NCI-H524 treated with DMSO at 0.1 percent for 48 hours (cell line): ENCODE measurements around the gene TTC28.

Experiments
- DNase-seq: peaks from one replicate; lab custom pipeline; 2025; lab: John Stamatoyannopoulos, UW

The TTC28 gene

DNA sequence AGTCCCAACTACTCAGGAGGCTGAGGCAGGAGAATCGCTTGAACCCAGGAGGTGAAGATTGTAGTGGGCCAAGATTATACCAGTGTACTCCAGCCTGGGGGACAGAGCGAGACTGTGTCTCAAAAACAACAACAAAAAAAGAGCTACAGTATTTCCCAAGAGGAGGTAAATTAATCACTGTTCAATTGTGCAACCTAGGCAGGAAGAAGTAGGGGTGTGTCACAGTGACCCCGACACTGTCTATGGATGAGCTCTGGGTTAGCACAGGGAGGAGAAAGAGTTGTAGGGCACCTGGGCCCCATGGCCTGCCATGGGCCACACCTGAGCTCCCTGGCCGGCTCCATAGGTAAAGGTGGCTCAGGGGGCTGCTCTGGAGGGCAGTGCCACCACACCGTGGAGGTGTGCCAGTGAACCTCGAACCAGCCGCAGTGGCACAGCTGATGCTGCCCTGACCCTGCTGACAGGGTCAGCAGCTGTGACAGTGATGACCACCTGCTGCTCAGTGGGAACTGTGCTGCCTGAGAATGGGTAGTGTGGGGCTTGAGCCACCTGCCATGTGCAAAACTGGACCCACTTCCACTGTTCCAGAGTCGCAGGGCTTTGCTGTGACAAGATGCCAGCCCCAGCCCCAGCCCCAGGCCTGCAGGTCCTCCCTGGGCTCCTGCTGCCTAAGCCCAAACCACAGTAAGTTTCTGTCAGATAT is 676.6 kb downstream of the TTC28 start:
- DNase-seq, result no peak

DNA sequence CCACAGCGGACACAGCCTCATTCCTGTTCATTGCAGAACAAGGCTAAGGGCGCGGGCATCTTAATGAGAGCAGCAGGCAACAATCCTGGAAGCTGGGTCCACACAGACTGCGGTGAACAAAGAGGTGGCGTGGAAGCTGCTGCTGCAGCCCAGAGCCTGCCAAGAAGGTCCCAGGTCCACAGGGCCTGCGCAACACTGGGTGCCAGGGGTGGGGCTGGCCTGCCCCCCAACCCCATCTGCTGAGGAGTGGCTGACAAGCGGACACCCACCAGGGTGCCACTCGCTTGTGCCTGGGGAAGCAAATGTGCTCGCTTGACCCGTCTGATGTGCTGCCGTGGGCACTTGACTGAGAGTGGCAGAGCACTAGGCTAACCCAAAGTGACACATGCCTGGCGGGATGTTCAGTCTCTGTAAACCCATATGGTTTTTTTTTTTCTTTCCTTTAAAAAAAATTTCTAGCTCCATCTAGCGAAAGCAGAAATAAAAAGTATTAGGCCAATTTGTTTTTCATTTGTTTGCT is 677.4 kb downstream of the TTC28 start:
- DNase-seq, result no peak

DNA sequence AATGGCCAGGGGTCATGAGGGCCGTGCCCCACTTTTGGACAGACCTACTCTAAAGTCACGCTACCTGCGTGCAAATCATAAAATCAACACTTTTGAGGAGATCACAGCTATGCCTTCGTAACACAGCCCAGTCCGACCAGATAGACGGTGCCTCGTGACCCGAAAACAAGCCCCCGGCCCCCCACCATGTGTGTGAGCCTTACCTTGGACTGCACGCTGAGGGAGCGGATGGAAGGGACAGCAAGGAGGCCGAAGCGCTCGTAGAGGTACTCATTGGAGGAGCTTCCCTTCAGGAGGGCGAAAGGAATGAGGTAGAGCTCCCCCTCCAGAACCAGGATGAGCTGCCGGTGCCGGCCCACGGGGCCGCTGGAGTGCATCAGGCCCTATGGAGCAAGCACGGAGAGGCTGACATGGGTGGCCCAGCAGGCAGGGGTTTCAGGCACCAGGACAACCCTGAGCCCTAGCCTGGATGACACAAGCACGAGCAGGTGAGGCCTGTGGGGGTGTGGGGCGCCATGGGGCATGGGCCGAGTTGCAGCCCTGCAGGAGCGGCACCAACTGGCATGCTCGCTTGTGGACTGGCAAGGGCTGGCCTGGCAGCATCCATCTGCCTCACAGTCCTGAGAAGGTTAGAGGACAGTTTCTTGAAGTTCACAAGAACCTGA is 678.3 kb downstream of the TTC28 start:
- DNase-seq, result no peak

DNA sequence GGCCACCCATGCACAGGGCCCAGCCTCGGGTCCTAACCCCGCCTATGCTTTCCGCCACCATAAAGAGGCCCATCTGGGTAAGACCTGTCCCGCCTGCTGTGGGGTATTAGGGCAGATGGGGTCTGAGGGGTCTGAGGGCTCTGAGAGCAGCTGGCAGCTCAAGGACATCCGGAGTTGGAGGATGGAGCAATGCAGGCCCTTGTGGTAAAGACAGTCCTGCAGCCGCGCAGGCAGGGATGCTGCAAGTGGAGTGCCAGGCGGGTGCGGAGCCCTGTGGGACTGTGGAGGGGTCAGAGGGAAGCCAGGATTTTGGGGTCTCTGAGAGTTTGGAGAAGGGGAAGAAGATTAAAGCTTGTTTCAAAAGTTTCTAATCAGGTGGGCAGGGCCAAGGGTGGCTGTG is 679.3 kb downstream of the TTC28 start:
- peak; percentile 41 for DNase-seq

DNA sequence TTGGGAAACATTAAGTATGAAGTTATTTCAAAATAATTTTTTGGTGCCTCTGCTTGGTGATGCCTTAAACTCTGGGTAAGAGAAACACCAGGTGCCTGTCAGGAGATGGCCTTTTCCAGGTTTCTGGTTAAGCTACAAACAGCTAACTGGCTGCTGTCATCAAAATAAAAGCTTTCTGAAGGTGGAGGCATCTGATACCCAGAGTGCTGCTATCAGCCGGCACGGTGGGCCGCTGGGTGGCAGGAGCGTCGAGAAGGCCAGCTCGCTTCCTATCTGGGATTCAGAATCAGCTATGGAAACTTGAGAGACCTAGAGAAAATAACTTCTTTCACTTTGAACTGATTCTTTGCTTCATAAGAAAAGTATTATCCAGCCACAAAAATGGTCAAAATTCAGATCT is 679.8 kb downstream of the TTC28 start:
- no peak for DNase-seq

DNA sequence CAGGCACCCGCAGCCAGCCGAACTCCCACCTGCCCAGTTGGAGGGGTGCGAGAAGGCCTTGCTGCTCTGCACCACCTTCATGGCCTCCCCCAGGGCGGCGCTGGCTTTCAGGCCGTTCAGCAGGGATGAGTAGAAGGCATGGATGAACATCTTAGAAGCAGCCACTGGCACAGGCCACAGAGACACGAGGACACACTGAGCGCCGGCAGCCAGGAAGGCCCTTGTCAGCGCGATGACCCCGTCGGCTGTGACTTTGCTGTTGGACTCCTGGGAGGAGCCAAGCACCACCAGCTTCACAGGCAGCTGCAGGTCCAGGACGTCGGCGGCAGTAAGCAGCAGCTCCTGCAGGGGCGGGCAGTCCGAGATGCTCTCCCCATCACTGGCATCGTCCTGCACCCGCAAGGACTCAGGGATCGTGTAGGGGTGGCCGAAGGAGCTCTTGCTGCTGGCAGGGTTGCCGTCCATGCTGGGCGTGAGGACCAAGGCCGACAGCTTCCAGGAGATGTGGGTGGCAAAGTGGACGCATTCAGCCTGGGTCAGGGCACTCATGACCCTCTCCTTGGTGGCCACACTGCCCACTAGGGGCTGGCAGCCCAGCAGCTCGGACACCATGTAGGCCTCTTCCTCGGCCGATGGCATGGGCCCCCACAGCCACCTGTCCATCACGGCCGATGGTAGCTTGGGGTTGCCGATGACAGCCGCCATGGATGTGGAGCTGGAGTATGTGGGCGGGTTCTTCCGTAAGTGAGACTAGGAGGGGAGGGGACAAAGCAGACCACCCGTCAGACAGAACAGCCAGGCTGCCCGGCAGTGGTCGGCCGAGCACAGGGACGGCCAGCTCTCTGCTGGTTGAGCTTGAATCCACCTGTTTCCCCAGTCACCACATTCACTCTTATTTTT is 680.9 kb downstream of the TTC28 start:
- DNase-seq, result no peak

DNA sequence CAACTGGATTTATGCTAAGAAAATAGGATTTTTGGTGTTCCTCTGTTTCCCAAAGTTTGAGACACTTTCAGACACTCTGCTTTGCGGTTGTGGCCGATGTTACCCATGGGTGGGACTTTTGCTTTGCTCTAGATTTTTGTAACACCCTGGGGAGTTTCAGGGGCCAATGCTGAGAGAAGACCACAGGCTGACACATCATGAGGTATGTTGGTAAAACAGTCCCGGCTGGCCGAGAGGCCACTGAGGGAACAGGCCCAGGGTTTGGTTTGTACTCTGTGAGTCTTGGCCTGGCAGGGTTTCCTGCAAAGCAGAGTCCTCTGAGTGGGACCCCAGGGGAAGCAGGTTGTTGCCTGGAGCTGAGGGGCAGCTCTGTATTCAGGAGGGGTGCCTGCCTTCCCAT is 682.1 kb downstream of the TTC28 start:
- DNase-seq, result no peak

DNA sequence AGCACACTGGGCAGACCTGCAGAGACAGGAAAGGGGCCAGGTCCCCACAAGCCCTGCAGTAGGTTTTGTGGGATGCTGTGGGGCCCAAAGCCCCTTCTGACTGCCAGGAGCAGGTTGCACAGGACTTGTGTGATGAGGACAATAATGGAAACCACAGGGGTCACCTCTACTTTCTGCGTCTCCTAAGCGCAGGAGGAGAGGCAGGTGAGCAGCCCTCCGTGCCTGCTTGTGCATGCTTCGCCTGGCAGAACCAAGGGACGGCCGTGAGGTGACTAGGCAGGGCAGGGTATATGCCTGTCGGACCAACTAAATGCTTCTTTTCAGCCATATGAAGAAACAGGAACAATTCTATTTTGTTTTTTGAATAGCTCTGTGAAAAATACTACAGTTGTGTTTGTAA is 682.7 kb downstream of the TTC28 start:
- no peak for DNase-seq

DNA sequence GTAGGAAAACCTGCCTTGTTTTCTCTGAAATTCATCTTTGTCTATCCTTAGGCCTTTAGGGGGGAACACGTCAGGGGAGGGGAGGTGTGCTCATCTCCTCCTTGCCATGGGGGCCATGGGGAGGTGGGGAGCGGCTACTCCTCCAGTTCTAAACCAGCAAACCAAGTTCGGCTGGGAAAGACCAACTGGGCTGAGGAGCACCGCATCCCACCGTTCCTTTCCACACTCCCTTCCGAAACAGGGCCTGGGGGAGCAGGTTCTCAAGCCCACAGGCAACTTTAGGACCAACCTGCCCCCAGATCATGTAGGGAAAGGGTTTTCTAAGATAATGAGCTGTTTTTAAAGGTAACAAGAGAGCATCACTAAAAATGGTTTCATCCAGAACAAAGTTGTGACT is 683.1 kb downstream of the TTC28 start:
- no peak for DNase-seq

DNA sequence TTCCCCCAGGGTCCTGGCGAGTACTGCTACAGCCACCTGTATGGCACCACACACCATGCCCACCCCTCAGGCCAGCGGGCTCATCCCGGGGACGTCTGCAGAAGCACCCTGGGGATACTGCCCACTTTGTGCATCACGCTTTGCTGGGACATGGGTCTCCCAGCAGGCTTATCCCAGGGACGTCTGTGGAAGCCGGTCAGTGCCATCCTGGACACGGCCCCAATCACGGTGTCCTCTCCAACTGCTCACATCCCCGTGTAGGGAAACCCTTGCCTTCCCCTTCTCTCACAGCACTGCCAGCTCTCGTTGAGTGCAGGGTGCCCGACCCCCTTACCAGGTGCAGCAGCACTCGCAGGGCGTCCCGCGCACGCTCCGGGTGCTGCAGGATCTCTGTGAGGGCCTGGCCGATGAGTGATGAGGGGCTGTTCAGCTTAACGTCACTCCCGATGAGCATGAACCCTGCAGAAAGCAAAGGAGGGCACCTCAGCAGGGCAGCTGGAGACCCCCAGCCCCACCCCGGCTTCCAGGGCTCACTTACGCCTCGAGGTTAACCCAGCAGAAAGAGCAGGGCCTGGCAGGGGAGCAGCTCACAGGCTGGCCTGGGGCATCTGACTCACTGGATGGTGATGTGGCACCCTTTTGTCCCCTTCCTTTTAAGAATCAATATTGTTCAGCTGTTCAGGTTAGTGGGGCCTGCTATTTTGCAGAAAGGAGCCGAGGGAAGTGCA is 683.7 kb downstream of the TTC28 start:
- DNase-seq, result no peak

DNA sequence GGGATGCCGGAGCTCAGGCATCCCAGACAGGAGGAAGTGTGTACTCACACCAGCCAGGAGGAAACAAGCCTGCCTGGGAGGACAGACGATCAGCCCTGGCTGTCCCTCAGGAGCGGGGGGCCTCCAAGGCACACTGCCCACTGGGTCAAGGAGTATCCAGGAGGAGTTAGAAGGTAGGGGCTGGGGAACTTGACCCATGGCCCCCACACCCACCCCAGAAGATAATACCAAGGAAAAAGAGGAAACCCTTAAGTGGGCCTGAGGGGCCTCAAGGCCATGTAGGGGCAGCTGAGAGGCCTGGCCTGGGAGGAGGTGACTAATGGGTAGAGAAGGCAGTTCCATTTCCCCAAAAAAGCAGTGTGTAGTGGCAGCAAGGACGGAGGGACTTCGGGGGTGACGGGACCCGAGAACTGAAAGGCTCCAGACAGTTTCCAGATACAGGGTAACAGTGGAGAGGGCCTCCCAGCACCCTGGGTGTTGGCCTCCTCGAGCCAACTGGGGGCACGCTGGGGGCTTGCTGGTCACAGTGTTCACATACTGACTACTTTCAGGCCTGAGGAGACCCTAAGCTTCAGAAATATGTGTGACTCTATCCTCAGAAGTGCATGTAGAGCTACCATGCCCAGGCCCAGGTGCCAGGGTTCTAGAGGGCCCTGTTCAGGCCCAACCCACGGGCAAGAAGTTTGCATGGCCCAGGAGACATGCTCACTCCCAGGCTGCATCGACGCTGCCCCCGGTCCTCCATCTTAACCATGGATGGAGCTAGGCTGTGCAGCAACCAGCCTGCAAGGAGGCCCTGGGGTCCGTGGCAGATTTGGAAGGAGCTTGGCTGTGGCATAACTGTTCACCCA is 684.9 kb downstream of the TTC28 start:
- no peak for DNase-seq

DNA sequence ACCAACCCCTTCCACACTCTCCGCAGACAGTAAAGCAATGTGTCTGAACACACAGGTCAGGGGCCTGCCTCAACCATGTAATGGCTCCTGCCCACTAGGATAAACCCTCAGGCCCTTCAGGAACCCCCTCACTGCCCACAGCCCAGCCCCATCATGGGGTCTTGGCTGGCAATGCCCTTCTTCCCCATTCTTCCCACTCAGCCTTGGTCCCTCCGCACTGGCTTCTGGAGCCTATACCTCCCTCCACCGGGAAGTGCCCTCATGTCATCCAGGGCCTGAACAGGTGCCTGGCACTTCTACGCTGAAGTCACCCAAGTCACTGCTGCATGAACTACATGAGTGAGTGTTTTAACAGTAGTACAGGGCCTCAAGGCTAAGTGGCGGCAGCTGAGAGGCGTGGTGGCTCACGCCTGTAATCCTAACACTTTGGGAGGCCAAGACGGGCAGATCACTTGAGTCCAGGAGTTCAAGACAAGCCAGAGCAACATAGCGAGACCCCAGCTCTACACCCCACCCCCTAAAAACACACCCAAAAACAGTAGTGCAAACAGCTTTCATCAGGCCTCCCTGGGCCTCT is 685.8 kb downstream of the TTC28 start:
- DNase-seq, result no peak

DNA sequence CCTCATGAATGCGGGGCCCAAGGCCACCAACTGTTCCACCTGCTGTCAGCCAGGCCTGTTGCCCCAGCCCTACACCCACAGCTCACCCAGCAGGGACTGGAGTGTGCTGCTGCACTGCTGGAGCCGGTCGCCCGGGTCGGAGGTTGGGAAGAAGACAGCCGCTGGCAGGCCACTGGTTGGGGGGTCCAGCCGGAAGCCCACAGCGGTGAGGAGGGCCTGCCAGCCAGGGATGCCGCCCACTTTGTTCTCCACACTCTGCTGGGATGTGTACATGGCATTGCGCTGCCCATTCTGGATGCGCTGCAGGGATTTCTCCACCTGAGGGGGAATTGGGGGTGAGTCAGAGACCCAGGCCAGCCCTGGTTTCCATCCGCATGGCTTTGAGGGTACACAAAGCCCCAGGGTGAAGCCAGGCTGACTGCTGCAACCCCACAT is 686.4 kb downstream of the TTC28 start:
- no peak for DNase-seq

DNA sequence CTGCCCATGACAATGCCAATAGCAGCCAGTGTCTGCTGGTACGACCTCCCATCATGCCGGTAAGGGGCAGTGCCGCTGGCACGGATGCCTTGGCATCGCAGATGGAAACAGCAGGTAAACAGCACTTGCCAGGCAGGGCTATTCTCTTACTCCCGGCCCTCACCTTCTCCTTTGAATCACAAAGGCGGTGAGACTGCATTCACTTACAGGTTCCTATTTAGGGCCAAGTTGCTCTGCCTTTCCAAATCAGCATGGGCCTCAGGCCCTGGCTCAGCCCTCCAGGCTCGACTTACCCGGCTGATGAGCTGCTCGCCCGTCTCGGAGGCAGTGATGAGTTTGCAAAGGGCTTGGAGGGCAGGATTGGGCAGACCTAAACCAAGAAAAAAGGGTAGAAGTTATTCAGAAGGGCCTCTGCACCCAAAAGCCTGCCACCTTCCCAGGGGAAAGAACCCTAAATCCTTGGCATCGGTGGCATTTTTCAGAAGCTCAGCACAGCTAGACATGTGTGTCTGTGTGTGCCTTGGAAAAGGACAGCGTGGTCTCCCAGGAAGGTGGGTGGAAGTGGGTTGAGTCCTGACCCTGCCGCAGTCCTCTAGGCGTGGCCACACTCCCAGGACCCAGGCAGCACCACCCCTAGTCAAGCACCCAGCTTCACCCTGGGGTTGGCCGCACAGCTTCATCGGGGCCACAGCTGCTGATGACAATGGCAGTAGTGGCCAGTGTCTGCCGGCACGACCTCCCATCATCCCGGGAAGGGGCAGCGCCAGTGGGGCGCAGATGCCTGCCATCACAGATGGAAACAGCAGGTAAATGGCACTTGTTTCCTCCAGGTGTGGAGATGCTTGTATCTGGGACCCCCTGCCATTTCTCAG is 687.1 kb downstream of the TTC28 start:
- no peak for DNase-seq

DNA sequence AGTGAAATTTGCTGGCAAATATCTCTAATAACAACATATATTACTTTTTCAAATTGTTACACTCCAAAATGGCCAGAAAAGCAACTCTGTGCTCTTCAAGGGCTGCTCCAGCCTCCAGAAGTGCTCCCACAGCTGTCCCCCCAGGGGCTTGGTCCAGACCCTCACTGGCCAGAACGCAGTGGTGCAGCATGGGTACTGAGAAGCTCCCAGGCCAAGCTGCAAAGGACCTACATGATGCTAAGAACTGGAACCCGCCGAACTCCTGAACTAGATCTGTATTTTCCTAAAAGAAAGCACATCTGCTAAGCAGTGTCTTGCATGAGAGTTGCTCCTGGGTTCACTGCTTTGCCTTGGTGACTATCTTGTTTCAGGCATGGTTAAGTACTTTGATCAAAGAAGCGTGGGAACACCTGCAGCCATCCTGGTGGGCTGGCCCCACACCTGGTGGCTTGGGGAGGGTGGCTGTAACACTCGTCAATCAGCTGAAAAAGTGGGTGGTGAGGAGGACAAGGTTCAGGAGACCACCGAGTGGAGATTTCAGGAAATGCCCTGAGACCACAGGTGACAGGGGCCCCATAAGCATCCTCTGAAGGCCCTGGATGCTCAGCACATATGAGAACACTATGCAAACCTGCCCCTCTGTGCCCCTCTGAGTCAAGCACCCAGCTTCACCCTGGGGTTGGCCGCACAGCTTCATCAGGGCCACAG is 687.9 kb downstream of the TTC28 start:
- DNase-seq, result no peak

DNA sequence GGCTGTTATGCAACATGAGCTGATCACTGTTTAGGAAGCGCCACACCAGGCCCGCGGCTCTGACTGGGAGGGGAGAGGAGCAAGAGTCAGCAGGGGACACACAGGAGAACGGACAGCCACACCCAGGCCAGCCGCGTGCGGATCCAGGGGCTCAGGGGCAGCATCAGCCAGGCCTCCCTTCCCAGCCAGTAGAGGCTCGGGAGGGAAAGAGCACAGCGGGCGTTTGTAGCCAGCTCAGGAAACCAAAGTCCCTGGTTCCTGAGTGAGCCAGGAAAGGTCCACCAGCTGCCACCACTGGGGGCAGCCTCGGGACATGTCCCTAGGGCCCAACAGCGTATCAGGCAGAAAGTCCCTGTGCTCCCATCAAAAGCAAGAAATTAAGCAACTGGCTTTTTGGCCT is 688.8 kb downstream of the TTC28 start:
- DNase-seq, result no peak

DNA sequence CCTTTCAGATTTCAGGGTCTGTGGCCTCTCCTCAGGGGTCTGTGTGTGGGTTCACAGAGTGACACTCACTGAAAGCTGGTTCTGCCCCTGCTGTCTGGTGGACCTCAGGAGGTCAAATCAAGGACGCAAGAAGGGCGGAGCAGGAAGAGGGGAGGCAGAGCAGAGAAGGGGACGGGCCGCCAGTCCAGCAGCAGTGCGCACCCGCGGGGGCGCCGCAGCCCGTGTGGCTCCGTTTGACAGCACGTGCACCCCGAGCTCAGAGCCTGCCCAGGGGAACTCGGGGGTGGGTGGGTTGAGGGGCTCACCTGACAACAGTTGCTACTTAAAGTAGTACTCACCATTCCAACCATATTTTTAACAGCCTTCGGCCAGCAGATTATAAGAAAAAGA is 689.2 kb downstream of the TTC28 start:
- no peak for DNase-seq

DNA sequence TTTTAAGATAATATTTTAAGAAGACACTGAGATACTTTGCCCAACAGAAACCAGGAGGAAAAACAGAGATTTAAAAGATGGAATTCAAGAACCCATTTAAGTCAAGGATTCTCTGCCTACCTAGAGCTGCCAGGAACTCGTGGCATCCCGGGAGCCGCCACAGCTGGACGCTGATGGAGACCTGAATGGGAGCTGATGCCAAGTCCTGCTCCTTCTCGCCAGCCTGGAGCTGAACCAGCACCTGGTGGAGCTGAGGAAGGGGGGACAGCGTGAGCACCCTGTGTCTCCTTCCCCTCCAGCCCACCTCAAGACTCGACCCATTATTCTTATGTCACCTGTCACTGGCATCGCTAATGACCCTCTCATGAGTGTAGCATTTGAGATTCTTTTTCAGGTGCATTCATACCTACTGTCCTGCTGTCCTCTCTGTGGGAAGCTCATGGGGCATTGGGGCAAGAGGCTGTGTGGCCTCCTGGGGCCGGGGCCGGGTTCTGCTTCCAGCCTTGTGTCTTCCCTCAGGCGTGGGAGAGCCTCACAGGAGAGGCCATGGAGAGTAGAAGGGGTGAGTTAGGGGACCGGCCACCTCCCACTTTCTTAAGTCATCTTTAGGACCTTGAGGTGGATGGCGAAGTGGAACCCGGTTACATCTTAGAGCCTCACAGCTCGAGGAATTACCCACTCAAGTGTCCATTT is 689.7 kb downstream of the TTC28 start:
- no peak for DNase-seq
